ENCODE data around the gene PHACTR1.

DNA sequence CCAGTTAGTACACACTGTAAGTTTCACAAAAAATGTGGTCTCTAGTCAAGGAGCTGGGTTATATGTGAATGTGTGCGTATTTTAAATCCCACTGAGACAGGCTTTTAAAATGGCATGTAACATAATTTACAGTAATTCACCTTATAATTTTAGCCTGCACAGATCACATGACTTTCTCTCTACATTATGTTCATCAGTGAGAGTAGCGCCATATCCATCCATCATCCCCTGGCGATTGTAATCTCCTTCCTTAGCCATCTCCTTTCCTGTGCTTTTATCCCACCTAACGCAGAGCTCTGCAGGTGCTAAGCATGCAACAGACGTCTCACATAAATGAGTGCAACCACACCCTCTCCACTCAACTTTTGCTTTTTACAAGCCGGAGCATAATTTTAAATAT lies 401.0 kb downstream of the PHACTR1 start:
- TF ChIP-seq, protein P1, sequence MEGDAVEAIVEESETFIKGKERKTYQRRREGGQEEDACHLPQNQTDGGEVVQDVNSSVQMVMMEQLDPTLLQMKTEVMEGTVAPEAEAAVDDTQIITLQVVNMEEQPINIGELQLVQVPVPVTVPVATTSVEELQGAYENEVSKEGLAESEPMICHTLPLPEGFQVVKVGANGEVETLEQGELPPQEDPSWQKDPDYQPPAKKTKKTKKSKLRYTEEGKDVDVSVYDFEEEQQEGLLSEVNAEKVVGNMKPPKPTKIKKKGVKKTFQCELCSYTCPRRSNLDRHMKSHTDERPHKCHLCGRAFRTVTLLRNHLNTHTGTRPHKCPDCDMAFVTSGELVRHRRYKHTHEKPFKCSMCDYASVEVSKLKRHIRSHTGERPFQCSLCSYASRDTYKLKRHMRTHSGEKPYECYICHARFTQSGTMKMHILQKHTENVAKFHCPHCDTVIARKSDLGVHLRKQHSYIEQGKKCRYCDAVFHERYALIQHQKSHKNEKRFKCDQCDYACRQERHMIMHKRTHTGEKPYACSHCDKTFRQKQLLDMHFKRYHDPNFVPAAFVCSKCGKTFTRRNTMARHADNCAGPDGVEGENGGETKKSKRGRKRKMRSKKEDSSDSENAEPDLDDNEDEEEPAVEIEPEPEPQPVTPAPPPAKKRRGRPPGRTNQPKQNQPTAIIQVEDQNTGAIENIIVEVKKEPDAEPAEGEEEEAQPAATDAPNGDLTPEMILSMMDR (IDR thresholded peaks at IDR 0.05), result no peak
- TF ChIP-seq POLR2A (IDR thresholded peaks at IDR 0.05), result no peak

All from lower leg skin (tissue), 3 donors.